GM12878 (cell line): ENCODE measurements around the gene STK40. TPM values are rescaled to one million over a fixed set of nuclear protein-coding genes. Genes with fewer than 3 reads are reported as not detected.

Experiments
- ATAC-seq: fragments of 200-7000 bp; cut with Tn5 transposase; 3 replicates; pipeline ENCODE4 v1.9.1; 2020; ENCODE audit warnings: mild to moderate bottlenecking, moderate library complexity
- BruUV-seq: library from RNA; stranded (reverse); fragments of 400-500 nt; replicated peaks from 2 replicates; lab custom pipeline; 2021; lab: Mats Ljungman, UMichigan
- CTCF ChIA-PET: fragments of 300-600 bp; sonication (Branson Sonifier 250); formaldehyde crosslinking; extraction: SDS; loops from one replicate; lab custom pipeline; 2021; ENCODE audit warnings: inconsistent platforms; lab: Yijun Ruan, JAX
- POLR2A ChIA-PET: fragments of 350-600 bp; formaldehyde crosslinking; extraction: SDS; loops from one replicate; lab custom pipeline; 2021; ENCODE audit warnings: inconsistent platforms; lab: Charles Lee
- RAD21 ChIA-PET: fragments of 300-600 bp; sonication (Branson Sonifier 250); formaldehyde crosslinking; loops from one replicate; lab custom pipeline; 2023; ENCODE audit warnings: antibody characterized with exemption; ENCODE audit not compliant: unreplicated experiment; lab: Charles Lee
- SMC1A ChIA-PET: fragments of 300-600 bp; sonication (Branson Sonifier 250); formaldehyde crosslinking; loops from one replicate; lab custom pipeline; 2023; ENCODE audit not compliant: unreplicated experiment, uncharacterized antibody; lab: Charles Lee
- DNase-seq: peaks from one replicate; pipeline ENCODE4 v3.0.0-alpha.2; 2011; ENCODE audit warnings: low read depth, low spot score
- FAIRE-seq: peaks from 3 replicates; lab custom pipeline; 2011; peaks lifted over from hg19 to GRCh38; lab: Jason Lieb, UNC
- H2AFZ ChIP-seq: 2 replicates; pipeline ENCODE4 v1.6.0; 2011; ENCODE audit warnings: low read depth, low read length, control low read depth; ENCODE audit not compliant: control insufficient read depth
- H3K27ac ChIP-seq: 2 replicates; pipeline ENCODE4 v1.5.1; 2011; ENCODE audit warnings: control low read depth; ENCODE audit not compliant: control insufficient read depth, insufficient read depth
- H3K27me3 ChIP-seq, 2 experiments: replicated peaks in 1 of 2; 2 replicates each; pipeline versions ENCODE4 v1.6.0 to v1.6.1; 2011; ENCODE audit warnings: low read length in 1 of 2; ENCODE audit not compliant: control insufficient read depth in 2 of 2, insufficient read depth in 2 of 2
- H3K36me3 ChIP-seq, 2 experiments: 2 replicates each; pipeline ENCODE4 v1.5.1; 2011; ENCODE audit warnings: low read length in 1 of 2; ENCODE audit not compliant: control insufficient read depth in 2 of 2, insufficient read depth in 2 of 2
- H3K4me1 ChIP-seq: 2 replicates; pipeline ENCODE4 v1.6.1; 2011; ENCODE audit warnings: mild to moderate bottlenecking, low read length, moderate library complexity, mixed read lengths; ENCODE audit not compliant: control insufficient read depth, insufficient read depth
- H3K4me2 ChIP-seq: 2 replicates; pipeline ENCODE4 v1.6.0; 2011; ENCODE audit warnings: control low read depth; ENCODE audit not compliant: control insufficient read depth, insufficient read depth
- H3K4me3 ChIP-seq: fragments of 200-600 bp; sonication (generic); 2 replicates; pipeline ENCODE4 v1.5.1; 2016
- H3K79me2 ChIP-seq: 2 replicates; pipeline ENCODE4 v1.6.0; 2011; ENCODE audit warnings: low read length; ENCODE audit not compliant: control insufficient read depth, insufficient read depth
- H3K9ac ChIP-seq: 2 replicates; pipeline ENCODE4 v1.8.0; 2011; ENCODE audit warnings: low read length, control low read depth, mixed read lengths; ENCODE audit not compliant: control insufficient read depth, insufficient read depth
- H3K9me3 ChIP-seq: replicated peaks from 3 replicates; pipeline ENCODE4 v1.5.1; 2011; ENCODE audit warnings: mild to moderate bottlenecking, low read length; ENCODE audit not compliant: control insufficient read depth, insufficient read depth
- H4K20me1 ChIP-seq: 2 replicates; pipeline ENCODE4 v1.6.0; 2011; ENCODE audit not compliant: control insufficient read depth, insufficient read depth
- BHLHE40 ChIP-seq, 2 experiments: fragments of 450-650 bp in 1 of 2; IDR thresholded peaks; 2 replicates each; pipeline ENCODE4 v1.6.1; 2011 to 2017; ENCODE audit warnings: low read depth in 2 of 2, borderline replicate concordance in 1 of 2, improper control_type of control experiment in 1 of 2, low read length in 1 of 2, mild to moderate bottlenecking in 1 of 2
- EED ChIP-seq: sonication (generic); IDR thresholded peaks from 2 replicates; pipeline ENCODE4 v1.6.1; 2016; ENCODE audit warnings: antibody characterized with exemption, low read depth
- EGR1 ChIP-seq, 2 experiments: IDR thresholded peaks; 1 replicate in 1 of 2; 2 replicates in 1 of 2; pipeline ENCODE4 v1.6.1; 2011 to 2012; ENCODE audit warnings: low read depth in 2 of 2, low read length in 2 of 2, borderline replicate concordance in 1 of 2, mild to moderate bottlenecking in 1 of 2, moderate library complexity in 1 of 2
- RAD51 ChIP-seq: fragments of 450-650 bp; IDR thresholded peaks from 2 replicates; pipeline ENCODE4 v1.6.1; 2016; ENCODE audit warnings: moderate library complexity, mild to moderate bottlenecking, inconsistent platforms
- RUNX3 ChIP-seq: IDR thresholded peaks from 2 replicates; pipeline ENCODE4 v1.6.1; 2012; ENCODE audit warnings: low read length, inconsistent platforms
- SPI1 ChIP-seq: IDR thresholded peaks from 2 replicates; pipeline ENCODE4 v1.6.1; 2011; ENCODE audit warnings: low read depth, mild to moderate bottlenecking, low read length, moderate library complexity, borderline replicate concordance; ENCODE audit not compliant: insufficient read depth
- WGBS: methylation state at CpG from one replicate; pipeline ENCODE4 v1.1.6; 2016; ENCODE audit warnings: low lambda C conversion rate; ENCODE audit not compliant: insufficient replicate concordance, insufficient coverage; ENCODE audit errors: missing lambda C conversion rate; 5-methylcytosine and 5-hydroxymethylcytosine counted together
- in situ Hi-C: fragments of 300-500 bp; cut with MboI; formaldehyde crosslinking; loops from 9 replicates; pipeline ENCODE4 v1.14.3; 2018; ENCODE audit warnings: mixed read lengths
- intact Hi-C: fragments of 100-400 bp; cut with micrococcal nuclease; formaldehyde crosslinking; loops from one replicate; pipeline ENCODE4 v1.14.2; 2022; ENCODE audit not compliant: unreplicated experiment
- polyA plus RNA-seq, 11 experiments: library from polyadenylated mRNA; depleted of rRNA in 4 of 11; unstranded in 6 of 11; stranded (reverse) in 5 of 11; fragments of >200 nt; fragmentation: Nextera tagmentation in 4 of 11; fragmentation: Illumina TruSeq in 1 of 11; extraction: Ambion mirVana in 4 of 11; extraction: Trizol in 1 of 11; gene quantifications; 1 replicate in 1 of 11; 2 replicates in 10 of 11; pipeline versions ENCODE4 v1.2.1 to v1.2.3, GENCODE V29; 2011 to 2016; ENCODE audit warnings: inconsistent platforms in 2 of 11, missing spikeins in 2 of 11, low read depth in 1 of 11
- total RNA-seq, 4 experiments: library from RNA; depleted of rRNA in 3 of 4; stranded (reverse); fragments of >200 nt in 3 of 4; fragmentation: Illumina TruSeq in 1 of 4; extraction: Trizol in 1 of 4; gene quantifications; 2 replicates each; pipeline versions ENCODE4 v1.2.1 to v1.2.3, GENCODE V29; 2013 to 2021
- TF ChIP-seq, protein P1 (sequence below): IDR thresholded peaks from 2 replicates; pipeline ENCODE4 v1.6.1; 2012; ENCODE audit warnings: low read depth, low read length, improper control_type of control experiment
- TF ChIP-seq, protein P2 (sequence below): fragments of 450-650 bp; IDR thresholded peaks from 2 replicates; pipeline ENCODE4 v1.6.1; 2017; ENCODE audit warnings: borderline replicate concordance
- TF ChIP-seq, protein P3 (sequence below): IDR thresholded peaks from 2 replicates; pipeline ENCODE4 v1.6.1; 2011; ENCODE audit warnings: low read depth, low read length, improper control_type of control experiment, borderline replicate concordance

Gene STK40
- total and polyA plus RNA-seq, 10 of the 15 experiments (the other 5 are each of a cell fraction or from before 2014, with no cell fraction given), result 0.27 to 51.0 (median 29.5) TPM

DNA sequence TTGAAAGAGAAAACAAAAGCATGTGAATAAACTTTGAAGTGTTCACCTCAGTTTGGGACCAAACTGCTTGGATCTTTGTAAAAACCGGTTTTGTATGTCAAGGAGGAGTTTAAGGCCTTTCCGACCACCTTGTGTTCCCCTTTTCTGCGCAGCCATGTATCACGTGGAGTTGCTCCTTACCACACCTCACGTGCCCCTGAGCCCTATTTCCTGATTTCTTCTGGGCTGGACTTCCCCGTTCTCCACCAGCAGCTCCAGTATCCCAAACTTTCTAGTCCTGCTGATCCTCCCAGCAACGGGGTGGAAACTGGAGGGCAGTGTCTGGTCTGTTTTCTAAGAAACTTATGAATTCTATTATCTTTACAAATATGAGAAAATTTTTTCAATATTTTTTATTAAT, 81.2 kb downstream of the STK40 start:
- Histone ChIP-seq H3K79me2 (peaks cover 9% of the 10 kb centered on the region), H3K4me1 (peaks cover 27% of the 10 kb centered on the region), H3K27me3 (no peaks in the 10 kb centered on the region), H3K27ac (no peak overlapping the region), H3K36me3 (peaks cover 21 to 31% of the 10 kb centered on the region in 2 experiments), H3K9me3 (no peaks in the 10 kb centered on the region), H4K20me1 (no peaks in the 10 kb centered on the region), H2AFZ (no peak overlapping the region), H3K4me3 (no peak overlapping the region), H3K9ac (no peak overlapping the region), H3K4me2 (no peak overlapping the region)
- in situ Hi-C loops, result no loop called here
- TF ChIP-seq SPI1 (peak; percentile 48; the same call in 1 of the 2 replicates), EGR1 (IDR thresholded peaks at IDR 0.05; ENCODE audit: borderline replicate concordance in 1 of 2, low read depth in 2 of 2, low read length in 2 of 2) (no peak), RAD51 (peak; percentile 80), BHLHE40 (IDR thresholded peaks at IDR 0.05; ENCODE audit: borderline replicate concordance in 1 of 2, low read depth in 2 of 2, low read length in 1 of 2) (peak; percentile 86 to 87), RUNX3 (peak; percentile 52), EED (no peak)
- TF ChIP-seq, protein P1, sequence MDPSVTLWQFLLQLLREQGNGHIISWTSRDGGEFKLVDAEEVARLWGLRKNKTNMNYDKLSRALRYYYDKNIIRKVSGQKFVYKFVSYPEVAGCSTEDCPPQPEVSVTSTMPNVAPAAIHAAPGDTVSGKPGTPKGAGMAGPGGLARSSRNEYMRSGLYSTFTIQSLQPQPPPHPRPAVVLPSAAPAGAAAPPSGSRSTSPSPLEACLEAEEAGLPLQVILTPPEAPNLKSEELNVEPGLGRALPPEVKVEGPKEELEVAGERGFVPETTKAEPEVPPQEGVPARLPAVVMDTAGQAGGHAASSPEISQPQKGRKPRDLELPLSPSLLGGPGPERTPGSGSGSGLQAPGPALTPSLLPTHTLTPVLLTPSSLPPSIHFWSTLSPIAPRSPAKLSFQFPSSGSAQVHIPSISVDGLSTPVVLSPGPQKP, result no peak
- TF ChIP-seq, protein P2, sequence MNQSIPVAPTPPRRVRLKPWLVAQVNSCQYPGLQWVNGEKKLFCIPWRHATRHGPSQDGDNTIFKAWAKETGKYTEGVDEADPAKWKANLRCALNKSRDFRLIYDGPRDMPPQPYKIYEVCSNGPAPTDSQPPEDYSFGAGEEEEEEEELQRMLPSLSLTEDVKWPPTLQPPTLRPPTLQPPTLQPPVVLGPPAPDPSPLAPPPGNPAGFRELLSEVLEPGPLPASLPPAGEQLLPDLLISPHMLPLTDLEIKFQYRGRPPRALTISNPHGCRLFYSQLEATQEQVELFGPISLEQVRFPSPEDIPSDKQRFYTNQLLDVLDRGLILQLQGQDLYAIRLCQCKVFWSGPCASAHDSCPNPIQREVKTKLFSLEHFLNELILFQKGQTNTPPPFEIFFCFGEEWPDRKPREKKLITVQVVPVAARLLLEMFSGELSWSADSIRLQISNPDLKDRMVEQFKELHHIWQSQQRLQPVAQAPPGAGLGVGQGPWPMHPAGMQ, result no peak
- TF ChIP-seq, protein P3, sequence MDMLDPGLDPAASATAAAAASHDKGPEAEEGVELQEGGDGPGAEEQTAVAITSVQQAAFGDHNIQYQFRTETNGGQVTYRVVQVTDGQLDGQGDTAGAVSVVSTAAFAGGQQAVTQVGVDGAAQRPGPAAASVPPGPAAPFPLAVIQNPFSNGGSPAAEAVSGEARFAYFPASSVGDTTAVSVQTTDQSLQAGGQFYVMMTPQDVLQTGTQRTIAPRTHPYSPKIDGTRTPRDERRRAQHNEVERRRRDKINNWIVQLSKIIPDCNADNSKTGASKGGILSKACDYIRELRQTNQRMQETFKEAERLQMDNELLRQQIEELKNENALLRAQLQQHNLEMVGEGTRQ, result peak; percentile 13; the same call in 1 of the 2 replicates
- ChIA-PET RAD21 (interaction anchor here (1.4 kb wide), 1 partner anchor 155 kb away, joined by 4 read pairs; the partner anchor contains the start of gene TRAPPC3), CTCF (interaction anchor here (3.0 kb wide), 1 partner anchor 19 kb away, joined by 10 read pairs; no protein-coding TSS in a partner anchor), POLR2A (interaction anchor here (1.3 kb wide), 1 partner anchor 155 kb away, joined by 3 read pairs; no protein-coding TSS in a partner anchor), SMC1A (no interaction called here)
- BruUV-seq, result TSS peak; percentile 71
- FAIRE-seq, result peak; percentile 62
- intact Hi-C loops, result no loop called here
- no peak for ATAC-seq
- no peak for DNase-seq
- WGBS, result 53% methylated on average over 7 of the region's 7 CpGs
